IPS-11a (cell line): ENCODE measurements around the gene PTPRK.

Source experiments
- H3K4me3 ChIP-seq: one replicate; pipeline ENCODE4 v1.5.1; 2013; ENCODE audit warnings: low read depth, low read length, control low read depth

PTPRK gene

DNA sequence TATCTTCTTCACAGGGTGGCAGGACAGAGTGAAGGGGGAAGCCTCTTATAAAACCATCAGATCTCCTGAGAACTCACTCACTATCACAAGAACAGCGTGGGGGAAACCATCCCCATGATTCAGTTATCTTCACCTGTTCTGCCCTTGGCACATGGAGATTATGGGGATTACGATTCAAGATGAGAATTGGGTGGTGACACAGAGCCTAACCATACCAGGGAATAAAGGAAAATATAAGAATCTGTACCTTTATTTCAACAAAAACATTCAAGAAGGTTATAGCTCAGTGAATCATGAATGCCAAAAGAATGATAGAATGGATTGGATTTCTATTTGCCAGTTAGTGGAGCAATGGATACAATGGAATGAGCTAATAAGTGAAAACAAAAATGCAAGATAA is 214.4 kb downstream of the PTPRK start:
- H3K4me3 ChIP-seq, result no peak overlapping the region

DNA sequence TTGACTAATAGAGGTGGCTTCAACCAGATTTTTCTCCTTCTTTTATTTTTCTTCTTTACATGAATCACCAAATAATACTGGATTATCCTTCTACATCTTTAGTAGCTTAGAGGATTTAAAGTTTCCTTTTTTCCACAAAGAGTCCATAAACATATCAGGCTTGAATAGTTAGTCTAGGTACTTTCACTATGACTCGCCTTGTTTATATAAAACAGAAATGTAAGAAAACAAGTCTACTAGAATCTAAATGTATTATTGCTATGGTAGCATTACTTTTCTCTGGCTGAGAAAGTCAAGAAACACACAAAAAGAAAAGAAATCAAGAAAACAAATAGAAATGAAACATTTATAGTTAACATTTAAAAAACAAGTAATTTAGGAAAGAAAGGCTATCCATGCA is 215.2 kb downstream of the PTPRK start:
- no peak overlapping the region for H3K4me3 ChIP-seq

DNA sequence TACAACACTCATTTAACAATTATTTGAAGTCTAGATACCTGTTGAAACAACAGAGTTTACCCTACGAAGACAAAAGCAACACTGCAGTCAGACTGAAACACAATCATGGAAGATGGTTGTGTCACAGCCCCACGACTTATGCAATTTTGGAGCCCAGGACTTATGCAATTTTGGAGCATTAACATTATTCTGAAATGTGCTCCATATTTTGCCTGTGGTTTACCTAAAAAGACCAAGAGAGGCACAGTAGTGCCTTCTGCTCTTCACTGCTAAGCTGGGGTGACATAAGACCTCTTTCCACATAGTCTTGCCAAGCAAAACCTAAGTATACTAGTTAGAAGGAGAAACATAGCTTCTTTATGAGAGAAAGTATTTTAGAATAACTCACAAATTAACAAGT is 216.5 kb downstream of the PTPRK start:
- H3K4me3 ChIP-seq, result no peak overlapping the region

DNA sequence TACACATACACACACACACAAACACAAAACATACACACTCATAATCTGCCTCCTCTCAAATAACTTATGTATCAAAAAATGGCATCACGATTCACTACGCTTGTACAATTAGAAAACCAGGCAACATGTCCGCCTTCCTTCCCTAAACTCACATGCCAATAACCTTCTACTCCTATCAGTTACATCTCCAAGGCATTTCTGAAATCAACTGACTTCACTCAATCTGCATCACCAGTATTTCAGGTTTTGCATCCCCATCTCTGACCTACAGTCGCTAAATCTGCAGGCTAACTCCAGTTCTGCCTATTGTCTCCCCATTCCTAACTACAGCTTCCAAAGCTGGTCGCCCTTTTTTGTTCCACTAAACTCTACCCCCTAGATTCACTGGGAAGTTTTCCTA is 217.5 kb downstream of the PTPRK start:
- H3K4me3 ChIP-seq, result no peak overlapping the region

DNA sequence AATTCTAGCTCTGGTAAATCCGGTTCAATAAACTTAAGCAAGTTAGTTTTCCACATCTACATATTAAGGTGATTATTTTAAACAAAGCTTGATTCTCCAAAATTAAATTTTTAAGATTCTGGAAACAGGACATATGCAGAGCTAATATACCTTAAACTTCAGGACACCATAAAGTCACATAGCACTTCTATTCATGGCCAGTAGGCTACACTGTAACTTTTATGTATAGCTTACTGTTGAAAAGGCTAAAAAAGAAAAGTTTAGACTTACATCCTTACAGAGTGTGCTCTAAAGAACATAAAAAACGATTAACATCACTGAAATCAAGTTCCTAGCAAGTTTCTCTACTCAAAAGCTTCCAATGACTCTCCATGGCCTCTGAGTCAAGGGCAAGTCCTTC is 224.7 kb downstream of the PTPRK start:
- no peak overlapping the region for H3K4me3 ChIP-seq

DNA sequence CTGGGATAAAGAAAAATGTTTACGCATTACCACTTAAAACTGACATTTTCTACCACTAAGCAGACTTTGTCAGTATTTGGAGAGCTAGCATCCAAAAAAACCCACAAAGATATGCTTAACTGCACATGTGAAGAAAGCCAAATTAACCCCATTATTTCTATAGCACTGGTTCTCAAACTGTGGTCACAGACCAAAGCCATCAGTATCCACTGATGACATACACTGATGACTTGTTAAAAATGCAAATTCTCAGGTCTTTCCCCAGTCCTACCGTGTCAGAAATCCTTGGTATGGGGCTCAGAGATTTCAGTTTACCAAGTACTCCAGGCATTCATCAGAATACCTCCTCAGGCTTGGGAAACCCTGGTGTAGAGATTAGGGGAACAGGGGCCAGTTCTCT is 230.2 kb downstream of the PTPRK start:
- no peak overlapping the region for H3K4me3 ChIP-seq

DNA sequence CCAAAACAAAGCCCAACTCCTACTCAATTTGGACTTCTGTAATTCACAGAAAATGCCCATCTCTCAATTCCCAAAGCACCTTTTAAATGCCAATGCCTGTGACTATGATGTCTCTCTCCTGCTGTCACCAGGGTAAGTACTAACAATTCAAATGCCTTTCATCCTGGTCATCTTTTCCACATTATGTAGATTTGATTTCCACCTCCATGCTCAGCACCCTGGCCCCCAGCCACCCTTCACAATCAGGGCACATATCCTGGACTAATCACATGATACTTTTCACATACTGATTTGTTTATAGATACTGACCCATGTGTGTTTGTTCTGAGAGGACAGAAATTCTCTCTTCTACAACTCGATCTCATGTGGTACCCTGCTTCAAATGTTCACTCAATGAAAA is 236.3 kb downstream of the PTPRK start:
- no peak overlapping the region for H3K4me3 ChIP-seq

DNA sequence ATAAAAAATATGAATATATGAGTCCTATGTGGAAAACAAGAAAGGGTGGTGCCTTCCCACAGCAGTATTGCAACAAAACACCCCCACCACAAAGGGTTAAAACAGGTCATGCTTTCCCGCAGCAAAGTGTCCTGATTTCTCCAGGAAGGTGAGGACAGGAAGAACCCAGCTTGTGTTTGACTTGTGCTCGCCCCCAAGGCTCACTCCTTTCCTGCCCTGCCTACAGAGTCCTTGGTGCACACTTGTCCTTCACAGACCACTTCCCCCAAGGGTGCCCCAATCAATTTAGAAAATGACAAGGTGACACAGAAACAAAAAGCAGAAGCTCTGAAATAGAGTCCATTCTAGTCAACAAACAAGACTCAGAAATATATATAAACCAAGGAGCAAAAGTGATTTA is 237.4 kb downstream of the PTPRK start:
- H3K4me3 ChIP-seq, result no peak overlapping the region

DNA sequence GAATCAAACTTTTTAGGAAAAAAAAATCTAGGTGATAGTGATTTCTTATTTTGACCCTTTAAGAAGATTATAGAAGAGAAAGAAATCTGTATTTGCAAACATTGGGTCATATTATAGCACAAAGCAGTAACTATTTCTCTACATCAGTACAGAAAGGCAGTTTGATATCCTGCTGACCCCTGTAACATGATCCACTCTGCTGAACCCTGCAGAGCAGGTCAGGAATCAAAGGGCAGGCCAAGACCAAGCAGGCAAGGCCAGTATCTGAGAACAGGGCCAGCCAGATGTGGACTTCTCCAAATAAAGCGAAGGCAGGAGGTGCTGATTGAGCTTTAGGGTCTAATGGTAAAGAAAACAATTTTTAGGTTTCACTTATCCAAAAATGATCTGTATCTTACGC is 239.4 kb downstream of the PTPRK start:
- no peak overlapping the region for H3K4me3 ChIP-seq

DNA sequence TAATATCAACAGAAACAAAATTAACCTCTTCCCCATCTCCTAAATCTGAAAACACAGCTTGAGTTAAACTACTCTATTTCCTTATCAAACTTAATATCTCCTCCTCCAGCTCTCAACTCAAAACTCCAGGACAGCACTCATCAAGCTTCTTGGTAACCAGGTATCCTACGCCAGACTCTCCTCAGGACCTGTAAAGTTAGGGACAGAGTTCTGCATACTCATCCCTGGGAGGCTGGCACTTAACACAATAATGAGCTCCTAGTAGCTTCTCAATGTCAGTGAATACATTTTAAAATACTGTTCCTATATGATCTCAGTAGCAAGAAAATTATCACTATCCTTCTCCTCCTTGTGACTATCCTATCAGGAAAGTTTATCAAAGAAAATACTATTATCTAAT is 240.3 kb downstream of the PTPRK start:
- no peak overlapping the region for H3K4me3 ChIP-seq

DNA sequence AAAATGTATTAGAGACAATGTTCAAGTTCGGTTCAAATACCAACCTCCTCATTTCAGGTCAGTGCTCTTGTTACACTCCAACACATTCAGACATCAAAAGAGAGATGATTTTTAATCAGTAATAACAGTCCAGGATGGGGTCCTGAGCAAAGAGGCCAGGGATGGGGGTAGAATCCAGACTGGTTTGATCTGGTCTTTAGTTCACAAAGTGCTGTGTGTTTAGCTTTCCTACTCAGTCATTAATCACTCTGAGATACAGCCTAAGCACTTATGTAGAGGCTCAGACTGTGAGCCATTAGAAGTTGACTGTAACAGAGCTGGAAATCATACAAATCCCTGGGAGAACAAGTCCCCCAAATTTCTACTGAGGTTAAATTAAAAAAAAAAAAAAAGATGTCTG is 241.6 kb downstream of the PTPRK start:
- H3K4me3 ChIP-seq, result no peak overlapping the region

DNA sequence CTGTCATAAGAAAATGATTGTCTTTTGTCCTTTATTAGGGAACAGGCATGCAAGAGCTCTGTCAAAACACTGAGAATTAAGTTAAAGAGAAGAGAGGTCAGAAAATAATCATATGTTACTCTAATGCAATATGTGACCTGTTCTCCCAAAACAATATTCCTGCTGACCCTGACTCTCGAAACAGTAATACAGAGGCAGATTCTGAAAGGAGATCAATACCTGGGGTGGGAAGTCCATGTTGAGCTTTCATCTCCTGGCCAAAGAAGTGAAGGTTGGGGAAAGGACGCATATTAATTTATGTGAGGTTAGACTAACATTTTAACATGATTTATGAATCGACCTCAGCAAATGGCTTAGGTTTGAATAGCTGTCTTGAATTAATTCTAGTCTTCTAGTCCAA is 243.0 kb downstream of the PTPRK start:
- no peak overlapping the region for H3K4me3 ChIP-seq

DNA sequence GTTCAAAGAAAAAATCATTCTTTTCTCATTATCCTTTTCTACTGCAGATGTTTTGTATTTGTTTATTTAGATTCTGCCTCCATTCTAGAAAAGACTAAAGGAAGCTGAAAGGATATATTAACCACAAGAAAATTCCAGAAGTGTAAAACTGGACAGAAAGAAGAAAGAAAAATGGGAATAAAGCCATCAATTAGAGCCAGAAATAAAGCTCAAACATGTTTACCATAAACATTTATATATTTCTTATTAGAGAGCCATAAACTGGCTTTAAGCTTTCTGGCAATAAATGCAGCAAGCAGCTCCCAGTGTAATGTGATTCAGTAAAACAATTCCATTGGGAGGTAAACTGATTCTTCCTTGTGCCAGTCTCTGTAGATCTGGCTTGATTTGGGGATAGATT is 244.1 kb downstream of the PTPRK start:
- H3K4me3 ChIP-seq, result no peak overlapping the region

DNA sequence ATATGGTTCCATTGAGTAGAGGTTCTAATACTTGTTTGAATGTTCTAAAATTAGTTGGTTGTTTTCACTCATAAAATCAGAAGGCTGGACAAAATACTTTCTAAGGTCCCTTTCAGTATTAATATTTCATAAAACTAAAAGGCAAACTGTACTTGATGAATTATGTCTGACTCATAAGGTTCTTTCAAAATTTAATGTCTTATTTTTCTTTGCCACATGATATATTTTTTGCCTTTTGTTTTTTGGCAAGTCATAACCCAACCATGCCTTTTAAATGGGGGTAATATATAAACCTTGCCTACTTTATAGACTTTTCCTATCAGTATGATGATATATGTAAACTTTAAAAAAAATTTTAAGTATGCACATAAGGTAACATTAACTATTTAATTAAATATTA is 244.7 kb downstream of the PTPRK start:
- no peak overlapping the region for H3K4me3 ChIP-seq

DNA sequence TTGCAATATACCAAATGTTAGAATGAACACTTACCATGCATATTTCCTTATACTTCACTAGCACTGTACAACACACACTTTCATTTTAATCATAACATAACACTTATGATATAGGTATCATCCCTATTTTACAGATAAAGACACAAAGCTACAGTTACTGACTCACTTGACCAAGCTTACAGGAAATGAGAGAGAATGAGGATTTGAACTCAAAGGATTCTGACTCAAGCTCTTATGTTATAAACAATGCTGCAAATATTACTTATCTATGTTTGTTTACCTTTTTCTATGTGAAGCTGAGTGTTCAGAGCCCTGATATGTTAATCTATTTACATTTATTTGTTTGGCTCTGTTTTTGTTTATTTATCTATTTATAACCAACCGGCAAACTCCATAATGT is 245.4 kb downstream of the PTPRK start:
- no peak overlapping the region for H3K4me3 ChIP-seq

DNA sequence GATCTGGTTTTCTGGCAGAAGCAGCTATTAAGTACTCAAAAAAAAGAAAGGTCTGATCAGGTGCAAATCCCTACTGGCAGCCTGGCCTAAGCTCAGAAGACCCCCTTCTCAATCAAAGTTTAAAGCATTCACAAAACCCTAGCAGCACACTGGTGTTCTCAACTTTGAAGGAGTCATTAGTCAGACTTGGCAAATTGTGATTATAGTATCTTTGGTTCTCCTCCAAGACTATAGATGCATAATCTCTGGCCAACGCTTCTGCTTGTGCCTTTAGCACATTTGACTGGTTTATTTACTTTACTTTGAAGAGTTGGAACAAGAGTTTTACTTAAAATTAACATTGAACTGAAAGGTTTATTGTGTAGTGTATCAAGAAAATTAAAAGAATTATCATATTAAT is 248.9 kb downstream of the PTPRK start:
- no peak overlapping the region for H3K4me3 ChIP-seq

DNA sequence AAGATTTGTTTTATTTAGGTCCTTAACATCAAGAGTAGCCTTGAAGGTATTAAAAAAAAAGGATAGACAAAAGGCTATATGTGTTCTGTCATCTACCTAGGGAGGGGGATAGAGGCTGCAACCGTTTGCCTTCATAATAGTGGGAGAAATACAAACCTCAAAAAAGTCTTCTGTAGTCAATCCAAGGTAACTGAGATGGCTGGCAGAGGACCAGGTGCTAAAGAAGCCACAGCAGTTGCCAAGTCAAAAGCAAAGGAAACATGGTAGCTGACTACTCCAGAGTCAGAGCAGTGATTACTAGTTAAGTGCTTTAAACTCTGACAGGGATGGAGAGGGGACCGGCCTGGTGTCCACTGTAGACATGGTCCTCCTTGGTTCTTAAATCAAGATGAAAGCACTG is 249.4 kb downstream of the PTPRK start:
- H3K4me3 ChIP-seq, result no peak overlapping the region

DNA sequence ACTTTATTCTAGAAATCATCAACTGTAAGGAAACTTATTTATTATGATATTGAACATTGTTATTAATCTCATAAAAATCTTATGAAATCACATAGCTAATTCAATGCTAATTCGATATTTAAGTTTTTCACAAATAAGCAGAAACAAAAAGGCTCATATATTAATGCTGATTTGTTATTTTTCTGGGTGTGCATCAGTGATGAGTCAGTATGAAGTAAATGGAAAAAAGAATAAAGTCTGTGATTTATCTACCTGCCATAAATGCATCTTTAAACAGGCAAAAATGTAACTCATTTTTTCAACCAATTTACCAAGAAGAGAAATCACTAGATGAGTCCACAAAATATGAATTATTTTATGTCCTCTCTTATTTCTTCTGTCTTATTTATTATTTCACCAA is 253.5 kb downstream of the PTPRK start:
- H3K4me3 ChIP-seq, result no peak overlapping the region

DNA sequence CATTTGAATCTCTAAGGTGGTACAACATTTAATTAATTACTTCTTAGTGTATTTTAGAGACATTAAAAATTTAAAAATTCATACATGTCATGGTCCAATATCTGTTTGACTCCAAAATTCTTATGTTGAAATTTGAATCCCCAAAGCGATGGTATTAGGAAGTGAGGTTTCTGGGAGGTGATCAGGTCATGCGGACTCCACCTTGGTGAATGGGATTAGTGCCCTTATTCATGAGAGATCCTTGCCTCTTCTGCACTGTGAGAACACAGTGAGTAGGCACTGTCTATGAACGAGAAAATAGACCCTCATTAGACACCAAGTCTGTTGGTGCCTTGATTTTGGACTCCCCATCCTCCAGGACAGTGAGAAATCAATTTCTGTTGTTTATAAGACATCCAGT is 254.7 kb downstream of the PTPRK start:
- no peak overlapping the region for H3K4me3 ChIP-seq

DNA sequence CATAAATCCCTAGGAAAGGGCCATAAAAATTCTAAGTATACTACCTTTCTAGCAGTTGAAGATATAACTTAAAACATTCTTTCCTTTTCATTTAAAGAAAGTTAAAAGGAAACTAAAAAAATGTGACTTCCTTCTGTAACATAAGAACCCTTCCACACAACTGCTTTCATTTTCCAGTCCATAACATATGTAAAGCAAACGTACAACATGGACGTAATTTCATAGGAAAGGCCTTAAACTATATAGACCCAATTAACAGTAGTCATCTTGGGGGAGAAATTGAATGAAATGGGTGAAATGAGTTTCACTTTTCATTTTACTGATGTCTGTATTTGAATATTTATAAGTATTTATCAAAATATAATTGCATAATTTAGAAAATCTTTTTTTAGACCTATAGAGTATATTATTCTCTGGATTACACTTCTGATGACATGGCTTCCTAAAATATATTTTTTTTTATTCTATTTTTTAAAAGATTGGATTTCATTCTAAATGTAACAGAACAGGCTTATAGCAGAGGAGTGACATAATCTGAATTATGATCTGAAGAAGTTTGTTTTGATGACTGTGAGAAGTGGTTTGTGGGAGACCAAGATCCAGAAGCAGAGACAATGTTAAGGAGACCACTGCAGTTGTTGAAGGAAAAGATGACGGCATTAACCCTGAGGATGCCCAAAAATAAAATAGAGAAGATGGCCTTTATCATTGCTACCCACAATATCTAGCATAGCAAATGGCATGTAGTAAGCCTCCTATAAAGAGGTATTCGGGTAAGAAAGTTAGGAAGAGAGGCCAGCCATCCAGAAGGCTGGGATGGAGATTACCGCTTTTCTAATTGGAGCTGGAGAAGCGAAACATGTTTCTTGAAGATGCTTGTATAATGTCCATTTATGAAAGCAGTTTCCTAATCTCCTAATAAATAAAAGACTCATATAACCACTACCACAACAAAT is 260.4 kb downstream of the PTPRK start:
- H3K4me3 ChIP-seq, result no peak overlapping the region

DNA sequence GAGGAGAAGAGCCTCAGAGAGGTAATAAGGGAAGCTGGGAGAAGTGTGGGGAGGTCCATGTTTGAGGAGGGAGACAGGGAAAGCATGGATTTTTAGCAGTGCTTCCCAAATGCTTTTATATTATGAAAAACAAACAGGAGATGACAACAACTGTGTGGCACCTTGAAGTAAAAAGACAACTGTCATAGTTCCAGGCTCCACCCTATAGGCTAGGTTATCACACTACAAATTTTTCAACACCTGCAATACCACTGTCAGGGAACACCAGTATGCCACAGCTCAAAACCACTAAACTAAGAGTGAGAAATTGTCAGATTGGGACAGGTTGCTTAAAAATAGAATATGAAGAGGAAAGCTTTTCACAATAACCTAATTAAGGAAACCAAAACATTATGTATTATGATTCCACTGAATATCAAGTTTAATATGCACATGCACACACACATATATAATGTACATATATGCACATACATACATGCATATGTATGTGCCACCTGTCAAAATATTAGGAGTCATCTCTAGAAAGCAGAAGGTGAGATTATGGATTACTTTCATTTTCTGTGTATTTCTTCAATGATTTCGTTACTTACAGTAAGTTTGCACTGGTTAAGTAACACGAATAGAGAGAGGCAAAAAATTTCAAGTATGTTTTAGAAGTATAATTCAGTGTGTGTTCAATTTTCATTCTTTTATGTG is 261.2 kb downstream of the PTPRK start:
- H3K4me3 ChIP-seq, result no peak overlapping the region

DNA sequence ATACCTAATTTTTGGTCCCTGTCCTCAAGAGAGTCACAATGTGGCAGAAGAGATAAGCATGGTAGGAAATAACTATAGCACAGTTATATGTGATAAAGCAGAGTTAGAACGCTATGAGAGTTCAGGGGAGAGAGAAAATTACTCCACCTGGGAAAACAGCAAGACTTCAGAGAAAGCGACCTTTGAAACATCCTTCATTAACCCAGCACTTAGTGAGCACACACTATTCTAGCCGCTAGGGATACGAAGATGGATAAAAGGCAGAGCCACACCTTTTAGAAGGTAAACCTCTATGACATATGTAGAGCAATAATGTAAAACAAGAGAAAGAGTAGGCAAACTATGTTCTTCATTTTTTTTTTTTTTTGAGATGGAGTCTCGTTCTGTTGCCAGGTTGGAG is 264.3 kb downstream of the PTPRK start:
- no peak overlapping the region for H3K4me3 ChIP-seq
